ENCODE data around the gene KCNQ4.

Gene KCNQ4

GRCh38 chr1:40777224-40777970 is 6.2 kb upstream of the KCNQ4 start:
- DNase-seq (ENCODE audit: low spot score), result no peak

GRCh38 chr1:40780678-40781607 is 2.6 kb upstream of the KCNQ4 start:
- DNase-seq (ENCODE audit: low spot score), result no peak

- no peak for DNase-seq (ENCODE audit: low spot score)
Observed at GRCh38 chr1:40781608-40781971, 2.0 kb upstream of the KCNQ4 start.

- no peak for DNase-seq (ENCODE audit: low spot score)
Observed at GRCh38 chr1:40782371-40782956, 1.1 kb upstream of the KCNQ4 start.

- no peak for DNase-seq (ENCODE audit: low spot score)
Observed at GRCh38 chr1:40784141-40784770, 669 bp downstream of the KCNQ4 start.

GRCh38 chr1:40784771-40785151 is 1.2 kb downstream of the KCNQ4 start:
- no peak for DNase-seq (ENCODE audit: low spot score)

- no peak for DNase-seq (ENCODE audit: low spot score)
Observed at GRCh38 chr1:40785446-40785845, 1.9 kb downstream of the KCNQ4 start.

GRCh38 chr1:40786171-40786994 is 2.8 kb downstream of the KCNQ4 start:
- no peak for DNase-seq (ENCODE audit: low spot score)

- DNase-seq (ENCODE audit: low spot score), result no peak
Observed at GRCh38 chr1:40786995-40787705, 3.6 kb downstream of the KCNQ4 start.

GRCh38 chr1:40787737-40788560 is 4.4 kb downstream of the KCNQ4 start:
- DNase-seq (ENCODE audit: low spot score), result no peak

- no peak for DNase-seq (ENCODE audit: low spot score)
Observed at GRCh38 chr1:40788561-40789341, 5.2 kb downstream of the KCNQ4 start.

GRCh38 chr1:40789342-40789598 is 5.7 kb downstream of the KCNQ4 start:
- no peak for DNase-seq (ENCODE audit: low spot score)

GRCh38 chr1:40789661-40790430 is 6.3 kb downstream of the KCNQ4 start:
- no peak for DNase-seq (ENCODE audit: low spot score)

- no peak for DNase-seq (ENCODE audit: low spot score)
Observed at GRCh38 chr1:40792036-40792435, 8.4 kb downstream of the KCNQ4 start.

- no peak for DNase-seq (ENCODE audit: low spot score)
Observed at GRCh38 chr1:40793617-40794016, 10.0 kb downstream of the KCNQ4 start.

GRCh38 chr1:40794048-40794447 is 10.5 kb downstream of the KCNQ4 start:
- DNase-seq (ENCODE audit: low spot score), result no peak

- no peak for DNase-seq (ENCODE audit: low spot score)
Observed at GRCh38 chr1:40794974-40795715, 11.6 kb downstream of the KCNQ4 start.
